Gastroesophageal sphincter (tissue), 3 donors: Measurements from ENCODE around the gene PSMB2.

ENCODE experiments used
- EP300 ChIP-seq: sonication (generic); formaldehyde crosslinking; IDR thresholded peaks from one replicate; pipeline ENCODE4 v1.6.1; 2017; ENCODE audit warnings: antibody characterized with exemption, mild to moderate bottlenecking
- POLR2A ChIP-seq, 2 donors: fragments of 450-650 bp; IDR thresholded peaks; one replicate each; pipeline ENCODE4 v1.6.1; 2017; ENCODE audit warnings: antibody characterized with exemption in 2 of 2, mild to moderate bottlenecking in 2 of 2, moderate library complexity in 1 of 2
- POLR2AphosphoS5 ChIP-seq: sonication (generic); formaldehyde crosslinking; IDR thresholded peaks from one replicate; pipeline ENCODE4 v1.6.1; 2017; ENCODE audit warnings: antibody characterized with exemption
- TF ChIP-seq, protein P1 (sequence below), 4 experiments: fragments of 200-600 bp in 2 of 4; fragments of 450-650 bp in 2 of 4; sonication (generic) in 1 of 4; IDR thresholded peaks; one replicate each; pipeline ENCODE4 v1.5.1; 2017 to 2019; ENCODE audit warnings: antibody characterized with exemption in 4 of 4, mild to moderate bottlenecking in 2 of 4, moderate library complexity in 2 of 4

DNA sequence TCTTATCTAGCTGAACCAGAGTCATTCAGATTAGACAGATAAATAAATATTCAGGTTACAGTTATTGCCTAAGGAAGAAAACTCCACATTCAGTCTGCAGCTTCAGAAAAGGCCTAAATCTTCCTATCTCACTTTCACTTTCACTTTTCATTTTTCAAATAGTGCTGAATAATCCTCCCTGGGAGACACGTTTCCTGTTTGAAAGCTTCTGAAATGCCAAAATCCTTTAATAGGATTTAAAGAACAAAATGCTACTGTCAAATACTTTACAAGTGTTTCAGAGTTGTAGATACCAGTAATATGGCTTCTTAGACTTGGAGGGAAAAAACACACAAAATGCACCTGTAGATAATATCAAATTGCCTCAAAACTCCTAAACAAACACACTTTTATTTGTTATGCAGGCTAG is 3.9 kb downstream of the PSMB2 start:
- TF ChIP-seq, protein P1, sequence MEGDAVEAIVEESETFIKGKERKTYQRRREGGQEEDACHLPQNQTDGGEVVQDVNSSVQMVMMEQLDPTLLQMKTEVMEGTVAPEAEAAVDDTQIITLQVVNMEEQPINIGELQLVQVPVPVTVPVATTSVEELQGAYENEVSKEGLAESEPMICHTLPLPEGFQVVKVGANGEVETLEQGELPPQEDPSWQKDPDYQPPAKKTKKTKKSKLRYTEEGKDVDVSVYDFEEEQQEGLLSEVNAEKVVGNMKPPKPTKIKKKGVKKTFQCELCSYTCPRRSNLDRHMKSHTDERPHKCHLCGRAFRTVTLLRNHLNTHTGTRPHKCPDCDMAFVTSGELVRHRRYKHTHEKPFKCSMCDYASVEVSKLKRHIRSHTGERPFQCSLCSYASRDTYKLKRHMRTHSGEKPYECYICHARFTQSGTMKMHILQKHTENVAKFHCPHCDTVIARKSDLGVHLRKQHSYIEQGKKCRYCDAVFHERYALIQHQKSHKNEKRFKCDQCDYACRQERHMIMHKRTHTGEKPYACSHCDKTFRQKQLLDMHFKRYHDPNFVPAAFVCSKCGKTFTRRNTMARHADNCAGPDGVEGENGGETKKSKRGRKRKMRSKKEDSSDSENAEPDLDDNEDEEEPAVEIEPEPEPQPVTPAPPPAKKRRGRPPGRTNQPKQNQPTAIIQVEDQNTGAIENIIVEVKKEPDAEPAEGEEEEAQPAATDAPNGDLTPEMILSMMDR (IDR thresholded peaks at IDR 0.05) = no peak
- no peak for TF ChIP-seq POLR2A (IDR thresholded peaks at IDR 0.05)
- TF ChIP-seq EP300 = no peak
- TF ChIP-seq POLR2AphosphoS5 = no peak
